ENCODE data around the gene KCNN1. TPM values are rescaled to one million over a fixed set of nuclear protein-coding genes. Genes with fewer than 3 reads are reported as not detected.
A peak's percentile ranks its signal among the peaks of the same experiment; 100 is the strongest.
"Not testable (repeated sequence)": the region's sequence is repeated elsewhere in the genome, so short reads cannot be mapped to it uniquely, and the experiment has no call there.

The KCNN1 gene
- total RNA-seq, 1 donor from 2014 or later: not detected

DNA sequence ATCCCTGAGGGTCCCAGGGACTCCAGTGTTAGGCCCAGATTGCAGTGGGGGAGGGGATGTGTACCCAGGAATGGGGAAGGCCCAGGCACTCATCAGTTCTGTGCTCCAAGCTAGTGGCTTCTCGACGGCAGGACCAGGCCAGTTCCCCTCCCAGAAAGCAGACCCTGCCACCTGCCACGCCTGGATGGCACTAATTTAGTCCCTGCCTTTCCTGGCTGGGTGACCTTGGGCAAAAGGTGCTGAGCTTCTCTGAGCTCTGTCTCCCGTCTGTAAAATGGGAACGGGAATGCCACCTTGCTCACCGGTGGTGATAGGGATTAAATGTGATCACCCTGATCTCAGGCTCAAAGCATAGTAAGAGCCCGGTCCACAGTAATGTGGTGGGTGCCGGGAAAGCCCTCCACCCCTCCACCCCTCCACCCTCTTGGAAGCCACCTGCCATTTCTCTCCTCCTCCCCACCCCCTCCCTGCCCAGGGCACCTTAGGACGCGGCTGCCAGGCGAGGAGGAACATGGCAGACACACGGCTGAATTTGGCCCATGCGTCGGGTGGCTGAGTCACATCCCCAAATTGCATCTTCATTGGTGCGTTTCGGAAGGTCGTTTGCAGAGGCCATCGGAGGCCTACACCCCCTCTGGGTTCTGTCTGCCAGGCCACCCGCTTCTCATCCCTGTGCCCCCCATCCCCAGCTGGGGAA is 2.3 kb downstream of the KCNN1 start:
- Mint-ChIP-seq H3K27me3 (peaks cover 38% of the 10 kb centered on the region), H3K4me3 (no peak overlapping the region), H3K27ac (no peak overlapping the region), H3K4me1 (peaks cover 2% of the 10 kb centered on the region), H3K9me3 (no peaks in the 10 kb centered on the region), H3K36me3 (ENCODE audit: low read depth) (no peaks in the 10 kb centered on the region)
- intact Hi-C loops (cut with micrococcal nuclease): no loop called here
- DNase-seq: no peak

DNA sequence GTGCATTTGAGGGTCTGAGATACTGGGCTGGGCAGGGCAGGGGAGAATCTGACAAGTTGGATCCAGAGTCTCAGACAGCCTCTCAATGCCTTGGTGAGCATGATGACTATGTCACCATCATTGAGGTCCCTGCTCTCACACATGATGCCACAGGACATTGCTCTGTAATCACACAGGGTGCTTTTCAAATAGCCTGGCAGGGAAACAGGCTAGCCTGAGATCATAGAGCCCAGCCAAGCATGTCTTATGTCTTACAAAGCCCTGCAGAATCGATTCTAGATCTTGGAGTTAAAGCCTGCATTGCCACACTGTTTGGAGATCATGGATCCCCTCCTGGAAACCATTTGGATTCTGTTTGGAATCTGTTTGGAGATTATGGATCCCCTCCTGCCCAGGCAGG is 5.3 kb downstream of the KCNN1 start:
- Mint-ChIP-seq H3K27ac (no peak overlapping the region), H3K27me3 (peaks cover 11% of the 10 kb centered on the region), H3K4me1 (no peaks in the 10 kb centered on the region), H3K36me3 (ENCODE audit: low read depth) (no peaks in the 10 kb centered on the region), H3K4me3 (no peak overlapping the region), H3K9me3 (no peaks in the 10 kb centered on the region)
- no peak for DNase-seq
- intact Hi-C loops (cut with micrococcal nuclease): no loop called here

DNA sequence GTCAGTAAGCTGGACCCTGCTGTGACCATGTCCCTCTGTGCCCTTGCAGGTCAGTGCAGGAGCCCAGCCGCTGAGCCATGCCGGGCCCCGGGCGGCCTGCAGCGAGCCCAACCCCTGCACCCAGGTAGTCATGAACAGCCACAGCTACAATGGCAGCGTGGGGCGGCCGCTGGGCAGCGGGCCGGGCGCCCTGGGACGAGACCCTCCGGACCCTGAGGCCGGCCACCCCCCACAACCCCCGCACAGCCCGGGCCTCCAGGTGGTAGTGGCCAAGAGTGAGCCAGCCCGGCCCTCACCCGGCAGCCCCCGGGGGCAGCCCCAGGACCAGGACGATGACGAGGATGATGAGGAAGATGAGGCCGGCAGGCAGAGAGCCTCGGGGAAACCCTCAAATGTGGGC is 6.9 kb downstream of the KCNN1 start:
- intact Hi-C loops (cut with micrococcal nuclease): no loop called here
- Mint-ChIP-seq H3K27ac (no peak overlapping the region), H3K27me3 (peaks cover 6% of the 10 kb centered on the region), H3K4me1 (no peaks in the 10 kb centered on the region), H3K36me3 (ENCODE audit: low read depth) (no peaks in the 10 kb centered on the region), H3K4me3 (no peak overlapping the region), H3K9me3 (no peaks in the 10 kb centered on the region)
- no peak for DNase-seq

DNA sequence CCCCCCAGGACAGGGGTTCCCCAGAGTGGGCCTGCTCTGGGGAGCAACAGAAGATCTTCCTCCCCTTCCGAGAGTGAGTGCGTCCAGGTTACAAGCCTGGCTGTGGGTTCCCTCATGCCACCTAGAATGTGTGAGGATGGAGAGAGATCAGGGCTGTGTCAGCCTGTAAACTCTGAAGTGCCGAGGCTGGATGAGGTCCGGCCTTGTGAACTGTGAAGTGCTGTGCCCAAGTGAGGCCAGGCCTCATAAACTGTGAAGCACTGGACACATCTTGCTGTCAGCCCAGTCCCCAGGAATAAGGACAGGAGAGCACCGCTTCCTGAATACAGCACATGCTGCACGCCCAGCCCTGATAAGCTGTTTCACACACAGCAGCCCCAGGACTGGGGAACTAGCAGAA is 7.6 kb downstream of the KCNN1 start:
- Mint-ChIP-seq H3K27me3 (peaks cover 8% of the 10 kb centered on the region), H3K4me3 (no peak overlapping the region), H3K36me3 (ENCODE audit: low read depth) (no peaks in the 10 kb centered on the region), H3K27ac (no peak overlapping the region), H3K4me1 (no peaks in the 10 kb centered on the region), H3K9me3 (no peaks in the 10 kb centered on the region)
- no peak for DNase-seq
- intact Hi-C loops (cut with micrococcal nuclease): no loop called here

DNA sequence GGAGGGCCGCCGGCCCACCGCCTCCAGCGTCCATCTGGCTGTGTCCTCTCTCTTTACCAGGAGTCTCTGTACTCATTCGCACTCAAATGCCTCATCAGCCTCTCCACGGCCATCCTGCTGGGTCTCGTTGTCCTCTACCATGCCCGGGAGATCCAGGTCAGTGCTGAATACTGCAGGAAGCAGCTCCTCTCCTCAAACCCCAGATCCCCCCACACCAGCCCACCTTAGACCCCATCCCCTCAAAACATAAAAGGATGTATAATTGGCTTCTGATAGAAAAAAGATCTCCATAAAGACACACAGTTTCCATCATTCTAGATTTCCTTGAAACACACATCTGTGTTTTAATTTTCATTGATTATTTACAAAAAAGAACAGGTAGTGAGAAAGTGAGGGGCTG is 8.1 kb downstream of the KCNN1 start:
- H3K27me3 Mint-ChIP-seq: peaks cover 10% of the 10 kb centered on the region

DNA sequence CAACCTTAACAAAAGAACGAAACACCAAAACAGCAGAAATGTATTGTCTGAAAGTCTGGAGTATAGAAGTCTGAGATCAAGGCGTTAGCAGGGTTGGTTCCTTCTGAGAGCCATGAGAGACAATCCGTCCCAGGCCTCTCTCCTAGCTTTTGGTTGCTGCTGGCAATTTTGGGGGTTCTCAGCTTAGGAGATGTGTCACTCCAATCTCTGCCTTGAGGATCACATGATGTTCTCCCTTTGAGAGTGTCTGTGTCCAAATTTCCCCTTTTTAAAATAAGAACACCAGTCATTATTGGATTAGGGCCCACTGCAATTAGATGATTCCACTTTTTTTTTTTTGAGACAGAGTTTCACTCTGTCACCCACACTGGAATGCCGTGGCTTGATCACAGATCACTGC is 10.1 kb downstream of the KCNN1 start:
- Mint-ChIP-seq H3K9me3 (no peaks in the 10 kb centered on the region), H3K4me3 (no peak overlapping the region), H3K27ac (no peak overlapping the region), H3K36me3 (ENCODE audit: low read depth) (no peaks in the 10 kb centered on the region), H3K4me1 (no peaks in the 10 kb centered on the region), H3K27me3 (peaks cover 17% of the 10 kb centered on the region)
- DNase-seq: no peak
- intact Hi-C loops (cut with micrococcal nuclease): no loop called here

More for the DNA sequence above, 8.1 kb downstream of the KCNN1 start:
- intact Hi-C loops (cut with micrococcal nuclease): no loop called here
- H3K4me1 Mint-ChIP-seq: no peaks in the 10 kb centered on the region
- H3K9me3 Mint-ChIP-seq: no peaks in the 10 kb centered on the region
- no peak for DNase-seq
- H3K36me3 Mint-ChIP-seq (ENCODE audit: low read depth): no peaks in the 10 kb centered on the region
- no peak overlapping the region for H3K27ac Mint-ChIP-seq
- no peak overlapping the region for H3K4me3 Mint-ChIP-seq

DNA sequence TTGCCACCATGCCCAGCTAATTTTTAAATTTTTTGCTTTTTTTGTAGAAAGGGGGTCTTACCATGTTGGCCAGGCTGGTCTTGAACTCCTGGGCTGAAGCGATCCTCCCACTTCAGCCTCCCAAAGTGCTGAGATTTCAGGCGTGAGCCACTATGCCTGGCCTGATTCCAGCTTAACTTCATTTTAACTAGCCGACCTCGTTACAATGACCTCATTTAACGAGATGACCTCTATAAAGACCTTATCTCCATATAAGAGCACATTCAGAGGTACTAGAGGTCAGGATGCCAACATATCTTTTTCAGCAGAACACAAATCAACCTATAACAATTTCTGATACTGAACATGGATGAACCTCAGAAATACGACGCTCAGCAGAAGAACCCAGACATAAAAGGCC is 10.6 kb downstream of the KCNN1 start:
- H3K36me3 Mint-ChIP-seq (ENCODE audit: low read depth): no peaks in the 10 kb centered on the region
- H3K9me3 Mint-ChIP-seq: no peaks in the 10 kb centered on the region
- no peak overlapping the region for H3K27ac Mint-ChIP-seq
- H3K4me1 Mint-ChIP-seq: no peaks in the 10 kb centered on the region
- no peak for DNase-seq
- intact Hi-C loops (cut with micrococcal nuclease): no loop called here
- peaks cover 17% of the 10 kb centered on the region for H3K27me3 Mint-ChIP-seq
- no peak overlapping the region for H3K4me3 Mint-ChIP-seq

DNA sequence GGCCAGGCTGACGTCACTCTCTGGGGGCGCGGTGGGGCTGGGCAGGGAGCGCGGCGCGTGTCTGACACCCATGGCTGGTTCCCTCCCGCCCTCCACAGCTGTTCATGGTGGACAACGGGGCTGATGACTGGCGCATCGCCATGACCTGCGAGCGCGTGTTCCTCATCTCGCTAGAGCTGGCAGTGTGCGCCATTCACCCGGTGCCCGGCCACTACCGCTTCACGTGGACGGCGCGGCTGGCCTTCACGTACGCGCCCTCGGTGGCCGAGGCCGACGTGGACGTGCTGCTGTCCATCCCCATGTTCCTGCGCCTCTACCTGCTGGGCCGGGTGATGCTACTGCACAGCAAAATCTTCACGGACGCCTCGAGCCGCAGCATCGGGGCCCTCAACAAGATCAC is 14.7 kb downstream of the KCNN1 start:
- H3K27ac Mint-ChIP-seq: no peak overlapping the region
- intact Hi-C loops (cut with micrococcal nuclease): no loop called here
- no peaks in the 10 kb centered on the region for H3K36me3 Mint-ChIP-seq (ENCODE audit: low read depth)
- no peak overlapping the region for H3K4me3 Mint-ChIP-seq
- H3K9me3 Mint-ChIP-seq: no peaks in the 10 kb centered on the region
- peaks cover 2% of the 10 kb centered on the region for H3K4me1 Mint-ChIP-seq
- peaks cover 15% of the 10 kb centered on the region for H3K27me3 Mint-ChIP-seq
- DNase-seq: no peak

DNA sequence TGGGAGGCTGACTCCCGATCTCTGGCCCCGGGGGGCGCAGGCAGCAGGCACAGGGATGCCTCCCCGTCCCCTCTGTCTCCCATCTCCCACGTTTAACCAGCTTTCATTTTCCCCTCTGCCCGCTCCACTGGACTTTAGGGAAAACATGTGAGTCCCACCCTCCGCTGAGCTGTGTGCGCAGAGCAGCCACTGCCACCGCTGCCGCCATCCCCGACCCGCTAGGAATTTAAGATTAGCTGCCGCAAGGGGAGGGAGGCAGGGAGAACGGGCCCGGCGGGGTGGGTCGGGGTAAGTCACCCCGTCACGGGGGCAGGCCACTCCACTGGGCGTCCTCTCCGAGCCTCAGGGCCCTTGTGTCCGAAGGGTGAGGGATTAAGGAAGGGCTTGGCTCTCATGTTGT is 15.5 kb downstream of the KCNN1 start:
- intact Hi-C loops (cut with micrococcal nuclease): no loop called here
- H3K9me3 Mint-ChIP-seq: no peaks in the 10 kb centered on the region
- H3K36me3 Mint-ChIP-seq (ENCODE audit: low read depth): no peaks in the 10 kb centered on the region
- peaks cover 2% of the 10 kb centered on the region for H3K4me1 Mint-ChIP-seq
- H3K4me3 Mint-ChIP-seq: no peak overlapping the region
- H3K27ac Mint-ChIP-seq: no peak overlapping the region
- DNase-seq: no peak
- H3K27me3 Mint-ChIP-seq: peaks cover 15% of the 10 kb centered on the region

DNA sequence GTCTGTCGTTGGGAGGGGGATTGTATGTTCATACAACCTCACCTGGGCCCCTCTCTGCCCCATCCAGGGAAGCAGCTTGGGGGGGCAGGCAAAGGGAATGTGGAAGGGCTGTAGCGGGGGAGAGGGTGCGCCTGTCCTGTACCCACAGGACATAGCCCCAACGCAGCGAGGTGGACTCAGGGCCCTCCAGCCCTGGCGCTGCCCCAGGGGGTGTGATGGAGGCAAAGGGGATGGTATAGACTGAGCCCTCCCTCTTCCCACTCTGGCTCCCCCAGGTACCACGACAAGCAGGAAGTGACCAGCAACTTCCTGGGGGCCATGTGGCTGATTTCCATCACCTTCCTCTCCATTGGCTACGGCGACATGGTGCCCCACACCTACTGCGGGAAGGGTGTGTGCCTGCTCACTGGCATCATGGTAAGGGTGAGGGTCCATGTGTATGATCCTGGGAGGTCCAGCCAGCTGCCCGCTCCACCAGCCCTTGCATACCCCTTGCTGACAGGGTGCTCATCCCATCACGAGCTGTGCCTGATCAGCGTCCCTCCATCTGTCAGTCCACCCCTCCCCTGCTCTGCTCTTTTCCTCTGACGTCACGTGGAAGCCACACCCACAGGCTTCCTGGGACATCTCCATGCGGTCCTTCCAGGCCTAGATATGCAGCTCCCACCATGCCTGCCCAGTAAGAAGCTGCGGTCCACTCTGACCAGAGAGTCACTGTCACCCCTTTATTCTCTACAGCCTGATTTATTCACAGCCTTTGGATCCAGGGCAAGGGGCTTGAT is 18.3 kb downstream of the KCNN1 start:
- Mint-ChIP-seq H3K27ac (no peak overlapping the region), H3K9me3 (no peaks in the 10 kb centered on the region), H3K36me3 (ENCODE audit: low read depth) (no peaks in the 10 kb centered on the region), H3K27me3 (peaks cover 6% of the 10 kb centered on the region), H3K4me3 (no peak overlapping the region), H3K4me1 (peaks cover 2% of the 10 kb centered on the region)
- DNase-seq: no peak
- intact Hi-C loops (cut with micrococcal nuclease): no loop called here

DNA sequence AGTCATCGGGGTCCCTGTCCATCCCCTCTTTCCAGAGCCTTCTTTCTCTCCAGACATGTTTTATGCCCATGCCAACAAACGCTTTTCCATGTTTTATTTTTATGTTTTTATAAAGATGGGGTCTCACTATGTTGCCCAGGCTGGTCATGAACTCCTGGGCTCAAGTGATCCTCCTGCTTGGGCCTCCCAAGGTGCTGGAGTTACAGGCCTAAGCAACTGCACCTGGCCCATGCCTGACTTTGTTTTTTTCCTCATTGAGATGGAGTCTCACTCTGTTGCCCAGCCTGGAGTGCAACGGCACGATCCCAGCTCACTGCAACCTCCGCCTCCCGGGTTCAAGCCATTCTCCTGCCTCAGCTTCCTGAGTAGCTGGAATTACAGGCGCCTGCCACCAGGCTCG is 19.7 kb downstream of the KCNN1 start:
- H3K27ac Mint-ChIP-seq; H3K4me3 Mint-ChIP-seq; H3K9me3 Mint-ChIP-seq; intact Hi-C loops (cut with micrococcal nuclease); H3K4me1 Mint-ChIP-seq; DNase-seq; H3K36me3 Mint-ChIP-seq (ENCODE audit: low read depth); H3K27me3 Mint-ChIP-seq: not testable (repeated sequence)

DNA sequence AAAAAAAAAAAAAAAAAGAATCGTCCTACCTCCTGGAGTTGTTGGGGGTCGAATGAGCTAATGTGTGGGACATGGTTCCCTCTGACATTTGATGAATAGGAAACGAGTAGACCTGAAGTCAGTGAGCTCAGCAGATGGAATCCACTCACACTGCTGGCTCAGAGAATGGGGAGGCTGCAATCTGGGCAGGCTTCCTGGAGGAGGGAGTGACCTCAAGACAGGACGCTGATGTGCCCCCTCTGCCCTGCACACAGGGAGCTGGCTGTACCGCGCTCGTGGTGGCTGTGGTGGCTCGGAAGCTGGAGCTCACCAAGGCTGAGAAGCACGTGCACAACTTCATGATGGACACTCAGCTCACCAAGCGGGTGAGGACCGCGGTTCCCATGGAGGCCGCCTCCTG is 21.3 kb downstream of the KCNN1 start:
- H3K4me3 Mint-ChIP-seq: no peak overlapping the region
- no peaks in the 10 kb centered on the region for H3K27me3 Mint-ChIP-seq
- H3K36me3 Mint-ChIP-seq (ENCODE audit: low read depth): no peaks in the 10 kb centered on the region
- H3K4me1 Mint-ChIP-seq: peaks cover 2% of the 10 kb centered on the region
- H3K27ac Mint-ChIP-seq: no peak overlapping the region
- intact Hi-C loops (cut with micrococcal nuclease): no loop called here
- DNase-seq: no peak
- no peaks in the 10 kb centered on the region for H3K9me3 Mint-ChIP-seq

DNA sequence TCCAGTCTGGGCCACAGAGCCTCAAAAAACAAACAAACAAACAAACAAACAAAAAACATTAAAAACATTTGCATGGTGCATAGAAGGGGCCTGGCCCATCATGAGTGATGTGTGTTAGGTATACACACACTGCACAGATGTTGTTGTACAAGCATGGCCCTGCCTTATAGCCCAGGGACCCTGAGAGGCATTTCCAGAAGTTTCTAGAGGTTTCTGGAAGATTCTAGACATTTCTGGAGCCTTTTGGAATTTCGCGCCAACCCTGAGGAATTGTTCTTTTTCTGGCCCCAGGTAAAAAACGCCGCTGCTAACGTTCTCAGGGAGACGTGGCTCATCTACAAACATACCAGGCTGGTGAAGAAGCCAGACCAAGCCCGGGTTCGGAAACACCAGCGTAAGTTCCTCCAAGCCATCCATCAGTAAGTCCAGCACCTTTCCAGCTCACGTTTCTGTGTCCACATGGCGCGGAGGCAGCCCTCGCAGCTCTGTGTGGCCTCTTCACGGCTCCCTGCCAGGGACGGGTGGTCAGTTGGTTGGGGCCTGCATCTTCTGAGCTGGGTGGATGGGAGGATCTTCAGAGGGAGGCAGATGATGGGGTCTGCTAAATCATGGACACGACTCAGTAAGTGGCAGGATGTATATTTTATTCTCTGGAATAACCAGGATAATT is 22.7 kb downstream of the KCNN1 start:
- peak; percentile 52 for DNase-seq
- peaks cover 2% of the 10 kb centered on the region for H3K27me3 Mint-ChIP-seq
- no peak overlapping the region for H3K27ac Mint-ChIP-seq
- H3K36me3 Mint-ChIP-seq (ENCODE audit: low read depth): no peaks in the 10 kb centered on the region
- no peaks in the 10 kb centered on the region for H3K9me3 Mint-ChIP-seq
- H3K4me3 Mint-ChIP-seq: no peak overlapping the region
- intact Hi-C loops (cut with micrococcal nuclease): no loop called here
- peaks cover 2% of the 10 kb centered on the region for H3K4me1 Mint-ChIP-seq

DNA sequence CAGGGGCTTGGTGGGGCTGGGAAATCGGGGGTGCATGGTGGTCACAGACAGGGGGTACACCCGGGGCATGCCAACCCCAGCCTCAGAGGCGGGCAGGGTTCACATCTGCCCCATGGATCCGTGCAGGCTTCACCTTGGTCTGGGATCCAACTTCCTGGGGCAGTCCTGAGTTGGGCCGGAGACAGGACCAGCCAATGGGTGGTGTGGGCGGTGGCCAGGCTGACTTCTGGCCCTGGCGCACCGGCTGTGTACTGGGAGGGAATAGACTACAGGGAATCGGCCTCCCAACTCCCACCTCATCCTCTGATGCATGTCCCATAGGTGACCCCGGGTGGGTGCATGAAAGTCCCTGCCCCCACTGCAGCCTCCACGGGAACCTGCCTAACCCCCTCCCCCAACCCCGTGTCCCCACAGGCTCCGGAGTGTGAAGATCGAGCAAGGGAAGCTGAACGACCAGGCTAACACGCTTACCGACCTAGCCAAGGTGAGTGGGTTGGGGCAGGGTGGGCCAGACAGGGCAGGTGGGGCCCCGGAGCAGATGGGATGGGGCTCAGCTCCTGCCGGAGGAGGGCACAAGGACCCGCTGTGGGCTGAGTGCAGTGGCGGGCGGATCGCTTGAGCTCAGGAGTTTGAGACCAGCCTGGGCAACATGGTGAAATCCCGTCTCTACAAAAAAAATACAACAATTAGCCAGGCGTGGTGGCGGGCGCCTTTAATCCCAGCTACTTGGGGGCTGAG is 26.3 kb downstream of the KCNN1 start:
- no peak overlapping the region for H3K27ac Mint-ChIP-seq
- no peaks in the 10 kb centered on the region for H3K9me3 Mint-ChIP-seq
- no peak for DNase-seq
- H3K27me3 Mint-ChIP-seq: peaks cover 4% of the 10 kb centered on the region
- H3K4me3 Mint-ChIP-seq: no peak overlapping the region
- H3K4me1 Mint-ChIP-seq: peaks cover 6% of the 10 kb centered on the region
- H3K36me3 Mint-ChIP-seq (ENCODE audit: low read depth): no peaks in the 10 kb centered on the region
- intact Hi-C loops (cut with micrococcal nuclease): no loop called here

All from activated CD4-positive, alpha-beta T cell treated with anti-CD3 and anti-CD28 coated beads, Interleukin-2, amount 10 ng/mL, durations not matched to agents 24 days and 14 days (primary cell).